Cardiac muscle cell (in vitro differentiated cells and primary cell): ENCODE measurements around the gene ACADM. TPM values are rescaled to one million over a fixed set of nuclear protein-coding genes. Genes with fewer than 3 reads are reported as not detected.

Experiments used
- DNase-seq, 2 donors: peaks; one replicate each; pipeline versions ENCODE4 v3.0.0 to v3.0.0-alpha.2; 2010 to 2017; ENCODE audit warnings: low read depth in 1 of 2, low spot score in 1 of 2
- H3K27ac ChIP-seq: fragments of 200-600 bp; sonication (generic); 2 replicates; pipeline ENCODE4 v1.5.1; 2016
- H3K27me3 ChIP-seq: fragments of 200-600 bp; sonication (generic); 2 replicates; pipeline ENCODE4 v1.6.0; 2016; ENCODE audit warnings: control low read depth
- H3K36me3 ChIP-seq: fragments of 200-600 bp; sonication (generic); 2 replicates; pipeline ENCODE4 v1.5.1; 2016; ENCODE audit warnings: control low read depth
- H3K4me1 ChIP-seq: fragments of 200-600 bp; sonication (generic); 2 replicates; pipeline ENCODE4 v1.8.1; 2017; ENCODE audit warnings: low read depth, mild to moderate bottlenecking, mixed run types
- H3K4me3 ChIP-seq: fragments of 200-600 bp; sonication (generic); 2 replicates; pipeline ENCODE4 v1.5.1; 2016; ENCODE audit warnings: mild to moderate bottlenecking
- H3K9me3 ChIP-seq: fragments of 200-600 bp; sonication (generic); 2 replicates; pipeline ENCODE4 v1.5.1; 2017; ENCODE audit warnings: low read depth, mild to moderate bottlenecking, control low read depth
- CTCF ChIP-seq: IDR thresholded peaks from 2 replicates; pipeline ENCODE4 v1.5.1; 2012; ENCODE audit warnings: low read depth, mild to moderate bottlenecking, low read length
- polyA plus RNA-seq: library from polyadenylated mRNA; unstranded; fragments of >200 nt; fragmentation: Nextera tagmentation; extraction: Ambion mirVana; gene quantifications from 2 replicates; pipeline ENCODE4 v1.2.1, GENCODE V29; 2016
- total RNA-seq: library from RNA; depleted of rRNA; stranded (reverse); fragments of >200 nt; gene quantifications from 2 replicates; pipeline ENCODE4 v1.2.3, GENCODE V29; 2016

Gene ACADM
- total and polyA plus RNA-seq, 2 experiments from 2014 or later: 63.3 to 96.9 TPM

GRCh38 chr1:75791022-75791421 lies 66.5 kb downstream of the ACADM start:
- H3K27me3 ChIP-seq: no peaks in the 10 kb centered on the region
- H3K27ac ChIP-seq: peak overlapping the region; percentile 76
- no peak for TF ChIP-seq CTCF
- H3K9me3 ChIP-seq: no peaks in the 10 kb centered on the region
- peaks cover 65% of the 10 kb centered on the region for H3K36me3 ChIP-seq
- H3K4me3 ChIP-seq: no peak overlapping the region
- H3K4me1 ChIP-seq: peaks cover 21% of the 10 kb centered on the region
- DNase-seq: no peak

- H3K9me3 ChIP-seq: no peaks in the 10 kb centered on the region
- no peak for TF ChIP-seq CTCF
- H3K27me3 ChIP-seq: no peaks in the 10 kb centered on the region
- peaks cover 72% of the 10 kb centered on the region for H3K36me3 ChIP-seq
- DNase-seq: no peak
- H3K27ac ChIP-seq: peak overlapping the region; percentile 20
- H3K4me3 ChIP-seq: no peak overlapping the region
- H3K4me1 ChIP-seq: peaks cover 21% of the 10 kb centered on the region
Observed at GRCh38 chr1:75792091-75792490, 67.6 kb downstream of the ACADM start.

GRCh38 chr1:75794382-75794781 lies 69.9 kb downstream of the ACADM start:
- no peak for TF ChIP-seq CTCF
- DNase-seq: no peak
- Histone ChIP-seq H3K27ac (peak overlapping the region; percentile 38), H3K36me3 (peaks cover 77% of the 10 kb centered on the region), H3K9me3 (no peaks in the 10 kb centered on the region), H3K27me3 (no peaks in the 10 kb centered on the region), H3K4me3 (no peak overlapping the region), H3K4me1 (peaks cover 6% of the 10 kb centered on the region)

- Histone ChIP-seq H3K36me3 (peaks cover 64% of the 10 kb centered on the region), H3K4me3 (no peak overlapping the region), H3K27me3 (no peaks in the 10 kb centered on the region), H3K27ac (peak overlapping the region; percentile 55), H3K4me1 (no peaks in the 10 kb centered on the region), H3K9me3 (no peaks in the 10 kb centered on the region)
- no peak for TF ChIP-seq CTCF
- DNase-seq: no peak
Observed at GRCh38 chr1:75795703-75796193, 71.2 kb downstream of the ACADM start.

- Histone ChIP-seq H3K36me3 (peaks cover 55% of the 10 kb centered on the region), H3K4me3 (no peak within 1 kb of the TSS), H3K27ac (peak within 1 kb of the TSS; percentile 55), H3K27me3 (no peaks in the 10 kb centered on the region), H3K9me3 (no peaks in the 10 kb centered on the region), H3K4me1 (no peaks in the 10 kb centered on the region)
- no peak for TF ChIP-seq CTCF
- DNase-seq: no peak
Observed at GRCh38 chr1:75796376-75797272, 72.1 kb downstream of the ACADM start, which contains the start of gene MSH4. Gene MSH4, plus strand, starts transcription at chr1:75796882. Its CDS starts 104 bp downstream, at chr1:75796986.
